Measurements from ENCODE around the gene AKAP12. TPM values are rescaled to one million over a fixed set of nuclear protein-coding genes. Genes with fewer than 3 reads are reported as not detected.
"Not testable (repeated sequence)": the region's sequence is repeated elsewhere in the genome, so short reads cannot be mapped to it uniquely, and the experiment has no call there.

The AKAP12 gene
- total RNA-seq, 1 donor from 2014 or later: 1.0 TPM

GRCh38 chr6:151382631-151383030 is 142.9 kb downstream of the AKAP12 start:
- H3K9me3 Mint-ChIP-seq; H3K27me3 Mint-ChIP-seq; H3K4me3 Mint-ChIP-seq; intact Hi-C loops (cut with micrococcal nuclease); H3K27ac Mint-ChIP-seq; DNase-seq: not testable (repeated sequence)
- H3K4me1 Mint-ChIP-seq: peaks cover 55% of the 10 kb centered on the region
- H3K36me3 Mint-ChIP-seq (ENCODE audit: low read depth): peaks cover 20% of the 10 kb centered on the region

GRCh38 chr6:151384151-151384550 is 144.4 kb downstream of the AKAP12 start:
- intact Hi-C loops (cut with micrococcal nuclease): no loop called here
- Mint-ChIP-seq H3K36me3 (ENCODE audit: low read depth) (peaks cover 24% of the 10 kb centered on the region), H3K4me1 (peaks cover 53% of the 10 kb centered on the region), H3K27ac (peak overlapping the region; percentile 4), H3K9me3 (no peaks in the 10 kb centered on the region), H3K4me3 (peak overlapping the region; percentile 13), H3K27me3 (no peaks in the 10 kb centered on the region)
- no peak for DNase-seq

GRCh38 chr6:151385177-151385576 is 145.4 kb downstream of the AKAP12 start:
- H3K9me3 Mint-ChIP-seq: no peaks in the 10 kb centered on the region
- DNase-seq: no peak
- H3K36me3 Mint-ChIP-seq (ENCODE audit: low read depth): peaks cover 25% of the 10 kb centered on the region
- no peak overlapping the region for H3K27ac Mint-ChIP-seq
- H3K4me1 Mint-ChIP-seq: peaks cover 46% of the 10 kb centered on the region
- no peaks in the 10 kb centered on the region for H3K27me3 Mint-ChIP-seq
- H3K4me3 Mint-ChIP-seq: peak overlapping the region; percentile 2
- intact Hi-C loops (cut with micrococcal nuclease): no loop called here

- peaks cover 28% of the 10 kb centered on the region for H3K36me3 Mint-ChIP-seq (ENCODE audit: low read depth)
- peak overlapping the region; percentile 43 for H3K27ac Mint-ChIP-seq
- DNase-seq: no peak
- H3K9me3 Mint-ChIP-seq: no peaks in the 10 kb centered on the region
- H3K4me3 Mint-ChIP-seq: no peak overlapping the region
- H3K27me3 Mint-ChIP-seq: no peaks in the 10 kb centered on the region
- intact Hi-C loops (cut with micrococcal nuclease): no loop called here
- peaks cover 39% of the 10 kb centered on the region for H3K4me1 Mint-ChIP-seq
Measured at GRCh38 chr6:151387175-151387970, 147.6 kb downstream of the AKAP12 start.

GRCh38 chr6:151388236-151388635 is 148.5 kb downstream of the AKAP12 start:
- Mint-ChIP-seq H3K27me3 (no peaks in the 10 kb centered on the region), H3K27ac (peak overlapping the region; percentile 77), H3K9me3 (no peaks in the 10 kb centered on the region), H3K4me1 (peaks cover 48% of the 10 kb centered on the region), H3K4me3 (peak overlapping the region; percentile 74), H3K36me3 (ENCODE audit: low read depth) (peaks cover 32% of the 10 kb centered on the region)
- intact Hi-C loops (cut with micrococcal nuclease): loop anchor here (2.0 kb wide), 1 partner anchor 15 kb away; no protein-coding TSS in a partner anchor
- no peak for DNase-seq

GRCh38 chr6:151388997-151389617 is 149.3 kb downstream of the AKAP12 start:
- H3K27me3 Mint-ChIP-seq: no peaks in the 10 kb centered on the region
- peaks cover 35% of the 10 kb centered on the region for H3K36me3 Mint-ChIP-seq (ENCODE audit: low read depth)
- intact Hi-C loops (cut with micrococcal nuclease): loop anchor here (1.0 to 2.0 kb wide), 3 partner anchors 9 to 16 kb away; no protein-coding TSS in a partner anchor
- peaks cover 55% of the 10 kb centered on the region for H3K4me1 Mint-ChIP-seq
- no peak for DNase-seq
- H3K27ac Mint-ChIP-seq: peak overlapping the region; percentile 93
- H3K4me3 Mint-ChIP-seq: peak overlapping the region; percentile 97
- H3K9me3 Mint-ChIP-seq: no peaks in the 10 kb centered on the region

GRCh38 chr6:151389618-151390275 is 150.0 kb downstream of the AKAP12 start:
- peak overlapping the region; percentile 97 for H3K4me3 Mint-ChIP-seq
- peaks cover 50% of the 10 kb centered on the region for H3K4me1 Mint-ChIP-seq
- intact Hi-C loops (cut with micrococcal nuclease): loop anchor here (1.0 to 10.0 kb wide), 9 partner anchors 9 to 1645 kb away; partner anchors contain the start of genes FBXO5, NUP43, PCMT1 and RMND1
- H3K36me3 Mint-ChIP-seq (ENCODE audit: low read depth): peaks cover 31% of the 10 kb centered on the region
- H3K9me3 Mint-ChIP-seq: no peaks in the 10 kb centered on the region
- no peaks in the 10 kb centered on the region for H3K27me3 Mint-ChIP-seq
- H3K27ac Mint-ChIP-seq: peak overlapping the region; percentile 93
- DNase-seq: no peak

GRCh38 chr6:151390276-151390850 is 150.6 kb downstream of the AKAP12 start:
- intact Hi-C loops (cut with micrococcal nuclease): loop anchor here (1.0 to 10.0 kb wide), 6 partner anchors 62 to 1646 kb away; partner anchors contain the start of genes FBXO5, NUP43, PCMT1 and RMND1
- peak; percentile 99 for DNase-seq
- Mint-ChIP-seq H3K27ac (peak overlapping the region; percentile 80), H3K4me1 (peaks cover 48% of the 10 kb centered on the region), H3K27me3 (no peaks in the 10 kb centered on the region), H3K9me3 (no peaks in the 10 kb centered on the region), H3K4me3 (peak overlapping the region; percentile 97), H3K36me3 (ENCODE audit: low read depth) (peaks cover 31% of the 10 kb centered on the region)

GRCh38 chr6:151390851-151391470 is 151.2 kb downstream of the AKAP12 start:
- H3K27me3 Mint-ChIP-seq: no peaks in the 10 kb centered on the region
- peak overlapping the region; percentile 95 for H3K27ac Mint-ChIP-seq
- intact Hi-C loops (cut with micrococcal nuclease): loop anchor here (1.0 to 10.0 kb wide), 6 partner anchors 61 to 1646 kb away; partner anchors contain the start of genes FBXO5, NUP43, PCMT1 and RMND1

GRCh38 chr6:151391471-151392413 is 152.0 kb downstream of the AKAP12 start, which contains the start of gene ZBTB2:
Gene ZBTB2, minus strand, starts transcription at chr6:151391559. Its CDS starts 17,922 bp downstream, at chr6:151373637.
- H3K27ac Mint-ChIP-seq: peak within 1 kb of the TSS; percentile 95
- H3K27me3 Mint-ChIP-seq: no peaks in the 10 kb centered on the region
- H3K4me3 Mint-ChIP-seq: peak within 1 kb of the TSS; percentile 97
- intact Hi-C loops (cut with micrococcal nuclease): loop anchor here (2.0 to 10.0 kb wide), 4 partner anchors 781 to 1647 kb away; partner anchors contain the start of genes FBXO5, NUP43 and PCMT1
- H3K4me1 Mint-ChIP-seq: peaks cover 50% of the 10 kb centered on the region
- DNase-seq: peak; percentile 89
- no peaks in the 10 kb centered on the region for H3K9me3 Mint-ChIP-seq
- H3K36me3 Mint-ChIP-seq (ENCODE audit: low read depth): peaks cover 32% of the 10 kb centered on the region

More at GRCh38 chr6:151390851-151391470, 151.2 kb downstream of the AKAP12 start:
- DNase-seq: peak; percentile 94
- H3K36me3 Mint-ChIP-seq (ENCODE audit: low read depth): peaks cover 32% of the 10 kb centered on the region
- H3K4me1 Mint-ChIP-seq: peaks cover 47% of the 10 kb centered on the region
- H3K4me3 Mint-ChIP-seq: peak overlapping the region; percentile 97
- H3K9me3 Mint-ChIP-seq: no peaks in the 10 kb centered on the region

GRCh38 chr6:151392427-151392826 is 152.7 kb downstream of the AKAP12 start:
- no peaks in the 10 kb centered on the region for H3K27me3 Mint-ChIP-seq
- H3K36me3 Mint-ChIP-seq (ENCODE audit: low read depth): peaks cover 32% of the 10 kb centered on the region
- peak overlapping the region; percentile 95 for H3K27ac Mint-ChIP-seq
- no peaks in the 10 kb centered on the region for H3K9me3 Mint-ChIP-seq
- intact Hi-C loops (cut with micrococcal nuclease): loop anchor here (5.0 to 10.0 kb wide), 3 partner anchors 780 to 1648 kb away; partner anchors contain the start of genes NUP43 and PCMT1
- H3K4me1 Mint-ChIP-seq: peaks cover 50% of the 10 kb centered on the region
- no peak for DNase-seq
- H3K4me3 Mint-ChIP-seq: peak overlapping the region; percentile 92

- H3K4me1 Mint-ChIP-seq: peaks cover 49% of the 10 kb centered on the region
- H3K9me3 Mint-ChIP-seq: no peaks in the 10 kb centered on the region
- H3K27me3 Mint-ChIP-seq: no peaks in the 10 kb centered on the region
- peak overlapping the region; percentile 92 for H3K4me3 Mint-ChIP-seq
- H3K36me3 Mint-ChIP-seq (ENCODE audit: low read depth): peaks cover 33% of the 10 kb centered on the region
- intact Hi-C loops (cut with micrococcal nuclease): loop anchor here (5.0 to 10.0 kb wide), 3 partner anchors 779 to 1649 kb away; partner anchors contain the start of genes NUP43 and PCMT1
- no peak for DNase-seq
- H3K27ac Mint-ChIP-seq: peak overlapping the region; percentile 21
Measured at GRCh38 chr6:151393410-151393809, 153.6 kb downstream of the AKAP12 start.

Measured in activated CD4-positive, alpha-beta T cell treated with anti-CD3 and anti-CD28 coated beads, Interleukin-2, amount 10 ng/mL, durations not matched to agents 24 days and 14 days (primary cell).